NCI-H1417 (cell line): Measurements from ENCODE around the gene SLC1A1.
"Not testable (repeated sequence)": the region's sequence is repeated elsewhere in the genome, so short reads cannot be mapped to it uniquely, and the experiment has no call there.

ENCODE experiments used
- DNase-seq, 3 experiments: peaks; one replicate each; lab custom pipeline; 2025; lab: John Stamatoyannopoulos, UW

Gene SLC1A1

GRCh38 chr9:4579001-4579400 lies 88.7 kb downstream of the SLC1A1 start:
- no peak for DNase-seq

GRCh38 chr9:4581035-4581760 lies 90.9 kb downstream of the SLC1A1 start:
- DNase-seq: no peak

DNA sequence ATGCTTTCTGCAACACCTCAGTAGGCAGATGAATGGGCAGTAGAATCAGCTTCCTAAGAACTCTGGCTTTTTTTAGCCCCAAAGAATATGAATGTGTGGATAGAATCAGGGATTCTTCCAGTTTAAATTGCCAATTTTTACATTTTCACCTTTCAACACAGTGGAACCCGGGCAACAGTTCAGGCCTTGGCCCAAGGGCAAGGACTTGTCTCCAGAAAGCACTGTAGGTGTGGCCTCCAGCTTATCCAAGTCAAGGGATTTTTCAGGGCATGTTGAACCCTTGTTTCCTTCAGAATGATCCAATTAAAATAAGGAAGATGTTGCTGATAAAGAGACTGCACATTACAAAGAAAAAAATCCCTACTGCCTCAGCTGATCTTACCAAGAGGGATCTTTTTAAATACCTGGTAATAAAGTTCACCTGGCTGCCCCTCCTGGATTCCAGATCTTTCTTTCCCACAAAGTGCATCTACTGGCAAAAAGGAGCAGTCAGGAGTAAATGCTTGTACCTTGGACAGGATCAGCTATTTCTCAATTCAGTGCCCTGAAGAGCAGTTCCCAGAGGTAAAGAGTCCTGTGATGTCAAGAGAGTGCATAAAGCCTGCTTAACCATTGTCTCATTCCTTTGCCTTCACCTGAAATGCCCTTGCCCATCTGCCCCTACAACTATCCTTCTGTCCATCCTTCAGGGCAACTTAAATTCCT lies 91.7 kb downstream of the SLC1A1 start:
- no peak for DNase-seq

DNA sequence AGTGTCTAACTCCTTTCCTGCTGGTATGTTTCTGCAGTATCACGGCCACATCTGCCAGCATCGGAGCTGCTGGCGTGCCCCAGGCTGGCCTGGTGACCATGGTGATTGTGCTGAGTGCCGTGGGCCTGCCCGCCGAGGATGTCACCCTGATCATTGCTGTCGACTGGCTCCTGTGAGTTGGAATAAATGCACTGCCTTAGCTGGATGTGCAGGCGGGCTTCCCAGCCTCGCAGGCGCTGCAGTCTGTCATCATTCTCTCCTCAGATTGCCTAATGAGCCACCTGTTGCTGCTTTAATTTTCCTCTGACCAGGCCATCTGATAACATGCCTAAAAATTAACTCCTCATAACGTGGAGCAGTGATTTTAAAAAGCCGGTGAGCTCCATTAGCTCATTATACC lies 92.7 kb downstream of the SLC1A1 start:
- DNase-seq: peak in 1 of 3 experiments; percentile 20

DNA sequence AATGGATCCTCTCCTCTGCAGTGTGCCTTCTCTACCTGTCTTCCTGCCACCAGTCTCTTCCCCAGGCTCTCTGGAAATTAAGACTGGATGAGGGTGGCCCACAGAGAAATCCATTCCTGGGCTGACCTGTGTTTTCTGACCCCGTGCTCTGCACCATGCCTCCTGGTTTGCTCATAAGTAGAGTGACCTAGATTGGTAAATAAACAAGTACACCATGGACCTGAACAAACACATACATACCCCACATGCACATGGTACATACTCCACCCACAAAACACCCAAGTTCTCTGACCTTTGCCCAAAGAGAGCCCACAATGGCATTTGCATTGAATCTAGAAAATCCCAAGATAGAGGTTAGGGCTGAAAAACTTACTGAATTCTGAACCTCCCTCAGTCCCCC lies 94.4 kb downstream of the SLC1A1 start:
- no peak for DNase-seq

DNA sequence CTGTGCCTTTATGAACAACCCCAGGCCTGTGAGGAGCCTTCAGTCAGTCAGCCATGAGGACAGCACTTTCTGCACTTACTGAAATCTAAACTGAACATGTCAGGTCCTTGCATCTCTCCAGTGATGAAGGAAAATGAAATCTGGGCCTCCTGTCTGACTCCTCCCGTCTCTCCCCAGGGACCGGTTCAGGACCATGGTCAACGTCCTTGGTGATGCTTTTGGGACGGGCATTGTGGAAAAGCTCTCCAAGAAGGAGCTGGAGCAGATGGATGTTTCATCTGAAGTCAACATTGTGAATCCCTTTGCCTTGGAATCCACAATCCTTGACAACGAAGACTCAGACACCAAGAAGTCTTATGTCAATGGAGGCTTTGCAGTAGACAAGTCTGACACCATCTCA lies 94.9 kb downstream of the SLC1A1 start:
- no peak for DNase-seq

DNA sequence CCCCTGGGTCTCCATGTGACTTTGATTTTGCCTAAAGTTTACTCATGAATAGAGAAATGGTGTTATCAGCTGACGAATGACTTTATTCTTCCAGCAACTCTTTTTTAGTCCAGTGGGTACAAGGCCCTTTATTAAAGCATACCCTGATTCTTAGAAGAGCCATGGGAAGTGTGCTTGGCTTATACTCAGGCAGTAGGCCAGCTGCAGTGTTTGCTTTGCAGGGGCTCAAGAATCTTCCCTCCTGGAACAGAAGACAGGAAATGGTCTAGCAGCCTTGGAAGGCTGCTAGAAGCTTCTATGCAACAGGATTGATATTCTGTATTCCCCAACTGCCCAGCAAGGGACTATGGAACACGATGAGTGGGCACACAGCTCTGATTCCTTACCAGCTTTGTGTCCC lies 98.5 kb downstream of the SLC1A1 start:
- DNase-seq: no peak

DNA sequence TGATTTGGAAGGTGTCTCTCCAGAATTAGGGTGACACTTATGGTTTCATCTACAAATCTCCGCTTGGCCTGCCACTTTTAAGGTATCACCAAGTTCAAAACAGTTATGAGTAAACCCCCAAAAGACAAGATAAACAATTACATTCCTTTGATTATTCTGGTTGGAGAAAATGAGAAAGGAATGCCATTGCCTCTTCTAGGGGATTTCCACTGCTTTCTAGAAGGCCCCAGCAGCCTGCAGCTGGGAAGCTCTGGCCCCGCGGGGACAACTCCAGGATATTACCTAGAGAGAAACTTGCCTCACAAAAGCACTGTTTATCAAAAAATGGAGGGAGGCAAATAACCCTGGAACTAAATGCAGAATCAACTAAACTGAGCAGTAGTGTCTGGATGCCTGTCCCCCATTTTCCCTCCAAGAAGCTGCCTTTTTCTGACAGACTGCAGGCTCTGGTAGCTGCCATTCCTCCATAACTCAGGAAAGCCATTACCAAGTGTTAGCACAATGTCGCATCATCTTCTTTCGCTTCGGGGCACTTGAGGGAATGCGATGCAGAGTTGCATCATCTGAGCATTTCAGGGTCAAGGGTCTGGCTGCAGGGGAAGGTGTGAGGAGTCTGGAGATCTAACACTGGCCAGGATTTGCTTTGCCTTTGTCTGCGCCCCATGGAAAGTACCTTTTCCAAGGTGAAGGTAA lies 100.3 kb downstream of the SLC1A1 start:
- DNase-seq: no peak

DNA sequence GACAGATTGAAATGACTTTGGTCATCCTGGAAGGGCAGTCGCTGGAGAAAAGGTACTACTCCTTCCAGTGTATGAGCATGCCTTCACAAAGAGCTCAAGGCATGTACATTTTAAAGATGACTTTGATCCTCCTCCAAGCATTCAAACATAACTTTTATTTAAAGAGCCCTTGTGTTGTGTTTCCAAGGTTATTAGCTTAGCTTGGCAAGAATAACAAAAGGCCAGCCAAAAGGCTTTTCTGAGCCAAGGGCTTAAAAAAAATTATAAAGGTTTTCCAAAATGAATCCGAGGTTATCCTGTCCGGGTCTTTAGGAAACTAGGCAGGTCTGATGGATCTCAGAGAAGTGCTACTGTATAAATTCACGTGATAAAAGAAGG lies 100.8 kb downstream of the SLC1A1 start:
- DNase-seq: no peak

GRCh38 chr9:4592295-4592694 lies 102.0 kb downstream of the SLC1A1 start:
- DNase-seq: no peak

GRCh38 chr9:4592886-4593285 lies 102.6 kb downstream of the SLC1A1 start:
- no peak for DNase-seq

DNA sequence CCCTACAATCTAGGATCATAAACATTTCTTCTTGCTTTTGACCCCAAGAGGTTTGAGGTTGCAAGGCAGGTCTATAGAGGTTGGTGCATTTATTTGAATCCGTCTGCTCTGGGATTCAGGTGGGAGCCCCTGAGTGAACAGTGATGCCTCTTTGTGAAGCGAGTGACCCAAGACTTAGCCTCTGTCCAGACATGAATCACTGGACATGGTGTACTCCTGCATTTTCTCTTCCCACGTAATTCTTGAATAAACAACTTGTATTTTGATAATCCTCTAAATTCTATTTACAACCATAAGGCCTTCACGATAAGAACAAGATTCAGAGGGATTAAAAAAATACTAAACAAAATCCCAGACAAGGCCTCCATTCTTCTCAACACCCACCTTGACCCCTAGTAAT lies 104.3 kb downstream of the SLC1A1 start:
- no peak for DNase-seq

- DNase-seq: no peak
These were observed 104.7 kb downstream of the SLC1A1 start for GRCh38 chr9:4594994-4595393.

DNA sequence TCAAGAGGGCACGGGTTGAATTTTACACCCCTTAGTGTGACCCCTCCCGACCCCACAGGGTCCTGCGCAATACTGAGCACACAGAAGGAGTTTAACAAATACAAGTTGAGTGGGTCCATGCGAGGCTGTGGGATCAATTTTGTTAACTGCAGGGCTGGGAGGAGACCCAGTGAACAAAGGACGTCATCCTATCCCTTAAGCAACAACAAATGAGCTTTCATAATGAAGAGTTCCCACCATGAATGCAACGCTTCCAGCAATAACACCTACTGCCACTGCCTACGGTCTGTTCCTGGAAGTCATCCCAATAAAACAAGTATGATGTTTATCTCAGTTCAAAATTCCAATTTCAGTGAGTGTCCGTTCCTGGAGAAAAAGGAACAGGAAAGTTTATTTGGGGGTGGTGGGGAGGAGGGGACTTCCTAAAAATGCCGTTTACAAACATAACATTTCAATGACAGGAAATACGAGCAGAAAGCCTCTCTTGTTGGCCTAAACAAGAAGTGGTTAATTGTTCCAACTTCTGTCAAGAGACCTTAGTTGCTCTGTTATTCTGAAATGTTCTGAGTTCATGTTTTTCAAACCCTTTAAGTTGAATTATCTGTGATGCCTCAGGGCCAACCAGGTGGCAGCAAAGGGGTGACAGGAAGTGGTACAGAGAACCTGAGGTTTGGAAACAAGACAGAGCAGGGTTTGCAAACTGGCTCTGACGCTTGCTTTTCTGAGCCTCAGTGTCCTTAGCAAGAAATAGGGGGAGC lies 106.1 kb downstream of the SLC1A1 start:
- DNase-seq: no peak

- no peak for DNase-seq
These were observed 110.1 kb downstream of the SLC1A1 start for GRCh38 chr9:4600368-4600767.

- no peak for DNase-seq
These were observed 113.6 kb downstream of the SLC1A1 start for GRCh38 chr9:4603830-4604229.

GRCh38 chr9:4604678-4605095 lies 114.4 kb downstream of the SLC1A1 start:
- DNase-seq: peak; percentile 40 to 76 (median 68)

GRCh38 chr9:4606033-4606432 lies 115.8 kb downstream of the SLC1A1 start:
- not testable (repeated sequence) for DNase-seq

DNA sequence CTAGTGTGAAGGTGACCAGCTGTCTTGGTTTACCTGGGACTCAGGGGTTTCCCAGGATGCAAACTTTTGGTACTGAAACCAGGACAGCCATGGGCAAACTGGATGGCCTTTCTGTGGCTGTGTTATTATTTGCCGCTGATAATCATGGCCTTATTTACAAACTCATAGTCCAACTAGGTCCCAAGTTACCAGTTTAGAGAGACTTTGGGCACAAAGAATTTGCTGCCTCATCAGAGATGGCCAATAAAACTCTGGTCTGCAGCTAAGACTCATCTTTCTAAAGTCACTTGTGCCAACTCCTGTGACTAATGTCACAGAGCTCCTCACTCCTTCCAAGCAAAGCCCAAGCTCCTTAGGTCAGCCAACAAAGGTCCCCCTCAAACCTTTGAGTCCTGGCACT lies 124.4 kb downstream of the SLC1A1 start:
- DNase-seq: no peak

GRCh38 chr9:4615251-4615650 lies 125.0 kb downstream of the SLC1A1 start:
- no peak for DNase-seq

- no peak for DNase-seq
These were observed 125.5 kb downstream of the SLC1A1 start for GRCh38 chr9:4615778-4616177.

DNA sequence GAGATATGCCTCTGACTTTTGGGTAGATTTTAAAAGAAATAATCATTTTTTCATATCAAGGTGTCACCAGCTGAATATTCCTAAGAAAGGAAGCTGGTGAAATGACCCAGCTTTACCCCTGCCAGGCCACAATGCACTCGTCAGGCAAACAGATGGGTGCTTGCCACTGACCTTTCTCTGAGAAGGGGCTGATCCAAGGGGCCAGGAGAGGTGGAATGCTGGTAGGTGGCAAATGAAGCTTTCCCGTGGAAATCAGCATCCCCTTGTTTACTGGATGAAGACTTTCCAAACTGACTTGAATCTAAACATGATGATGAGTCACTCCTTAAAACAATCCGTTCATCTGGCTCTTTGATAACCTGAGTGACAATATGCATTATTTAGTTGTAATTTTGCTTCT lies 127.5 kb downstream of the SLC1A1 start:
- DNase-seq: no peak
